Suppressor macrophage treated with lipopolysaccharide for 1 hour (primary cell): ENCODE data around the gene PDSS2.
"Not testable (repeated sequence)": the region's sequence is repeated elsewhere in the genome, so short reads cannot be mapped to it uniquely, and the experiment has no call there.

Experiments used
- DNase-seq, 3 donors: peaks; one replicate each; pipeline ENCODE4 v3.0.0-alpha.2; 2020 to 2022

The PDSS2 gene

DNA sequence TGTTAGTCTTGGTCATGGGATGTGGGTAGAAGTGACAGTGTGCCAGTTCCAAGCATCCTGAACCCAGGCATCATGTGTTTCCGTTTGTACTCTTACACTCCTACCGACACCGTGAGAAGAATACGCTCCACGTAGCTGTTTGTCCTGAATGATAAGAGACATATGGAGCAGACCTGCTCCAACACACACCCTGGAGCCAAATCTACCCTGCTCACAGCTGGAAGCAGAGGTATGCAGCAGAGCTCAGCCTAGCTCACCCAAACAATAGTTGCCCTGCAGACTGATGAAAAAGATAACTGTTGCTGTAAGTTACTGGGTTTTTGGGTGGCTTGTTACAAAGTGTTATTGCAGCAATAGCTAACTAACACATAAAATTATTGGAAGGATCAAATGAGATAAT lies 14.3 kb upstream of the PDSS2 start:
- DNase-seq: no peak

DNA sequence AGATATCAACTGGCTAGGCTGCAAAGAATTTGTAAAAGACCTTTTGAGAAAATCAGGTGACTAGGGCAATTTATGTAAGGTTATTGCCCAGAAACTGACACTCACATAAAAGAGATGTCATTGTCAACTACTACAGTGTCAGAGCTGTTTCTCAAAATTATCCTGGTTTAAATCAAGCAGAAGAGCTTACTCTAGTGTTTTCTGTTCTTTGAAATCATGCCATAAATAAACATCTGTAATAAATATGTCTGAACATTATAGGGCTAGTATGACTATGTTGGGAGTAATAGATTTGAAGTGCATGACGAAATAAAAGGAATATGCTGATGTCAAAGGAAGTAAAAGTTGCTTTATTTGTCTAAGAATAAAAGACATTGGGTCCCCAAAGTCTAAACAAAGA lies 11.0 kb upstream of the PDSS2 start:
- no peak for DNase-seq

DNA sequence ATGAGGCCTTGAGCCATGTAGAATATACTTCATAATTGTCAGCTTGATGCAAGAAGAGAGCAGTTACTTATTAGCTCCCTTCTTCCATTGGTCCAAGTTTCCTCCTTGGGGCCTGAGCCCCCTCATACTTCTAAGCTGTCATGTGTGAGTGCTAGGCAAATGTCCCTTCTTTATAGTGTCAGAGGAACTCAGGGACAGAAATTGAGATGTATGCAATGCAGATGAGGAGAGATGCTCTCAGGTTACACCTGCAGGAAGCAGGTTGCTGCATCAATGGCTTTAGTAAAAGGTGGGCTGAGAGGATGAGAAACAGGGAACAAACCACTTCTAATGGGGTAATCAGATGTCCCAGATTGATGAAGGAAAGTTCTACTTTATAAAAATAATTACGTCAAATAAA lies 6.7 kb upstream of the PDSS2 start:
- DNase-seq: no peak

DNA sequence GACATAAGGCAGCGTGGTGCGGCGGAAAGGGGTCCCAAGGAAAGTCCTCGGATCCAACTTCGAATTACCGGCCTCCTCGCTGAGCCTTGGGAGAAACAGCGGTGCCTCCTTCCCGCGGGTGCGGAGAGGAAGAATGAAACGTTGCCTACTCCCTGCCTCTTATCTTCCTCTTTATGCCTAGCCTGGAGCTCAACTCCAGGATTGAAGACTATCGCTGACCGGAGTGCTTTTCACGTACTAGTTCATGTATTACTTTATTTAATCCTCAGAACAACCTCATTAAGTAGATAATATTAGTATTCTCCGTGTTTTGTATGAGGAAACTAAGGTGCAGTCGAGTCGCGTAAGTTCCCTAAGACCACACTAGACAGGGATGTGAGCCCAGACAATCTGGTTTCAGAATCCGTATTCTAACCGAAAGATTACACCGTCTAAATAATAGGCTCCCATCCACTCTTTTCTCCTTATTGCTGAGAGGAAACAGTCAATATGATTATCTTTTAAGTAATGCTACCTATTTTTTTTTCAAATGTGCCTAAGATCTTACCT lies 793 bp upstream of the PDSS2 start:
- peak in 2 of 3 donors; percentile 41 to 60 for DNase-seq

DNA sequence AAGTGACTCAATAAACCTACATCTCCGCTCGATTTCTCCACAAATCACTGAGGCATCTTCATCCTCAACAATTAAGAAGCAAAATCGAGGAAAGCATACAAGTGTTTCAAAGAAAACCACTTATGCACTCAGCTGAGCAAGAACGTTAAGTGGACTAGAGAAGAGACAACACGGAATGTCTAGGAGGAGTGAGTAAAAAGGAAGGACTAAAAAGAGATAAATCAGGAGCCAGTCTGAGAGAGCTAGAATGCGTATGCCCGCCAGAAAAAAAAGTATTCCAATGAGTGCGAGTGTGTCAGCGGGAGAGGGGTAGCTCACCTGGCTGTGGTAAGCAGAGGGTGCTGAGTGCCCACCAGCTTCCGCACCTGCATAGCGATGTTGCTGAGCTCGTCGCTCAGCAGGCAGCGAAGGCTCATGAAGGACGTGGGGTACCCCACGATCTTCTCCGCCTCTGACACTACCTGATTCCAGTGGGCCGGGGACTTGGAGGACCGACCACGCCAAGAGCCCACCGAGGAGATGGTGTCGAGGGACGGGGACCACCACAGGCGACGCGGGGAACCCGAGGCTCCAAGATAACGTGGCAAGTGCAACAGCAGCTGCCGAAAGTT lies 587 bp downstream of the PDSS2 start:
- DNase-seq: peak in 1 of 3 donors; percentile 6

DNA sequence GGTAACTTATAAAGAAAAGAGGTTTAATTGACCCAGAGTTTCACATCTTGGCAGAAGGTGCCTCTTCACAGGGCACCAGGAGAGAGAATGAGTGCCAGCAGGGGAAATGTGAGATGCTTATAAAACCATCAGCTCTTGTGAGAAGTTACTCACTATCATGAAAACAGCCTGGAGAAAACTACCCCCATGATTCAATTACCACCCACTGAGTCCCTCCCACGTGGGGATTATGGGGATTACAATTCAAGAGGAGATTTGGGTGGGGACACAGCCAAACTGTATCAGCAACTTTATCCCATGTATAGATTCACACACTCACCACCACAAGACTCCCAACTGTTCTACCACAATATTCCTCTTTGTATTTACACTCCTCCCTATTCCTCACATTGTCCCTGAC lies 10.6 kb downstream of the PDSS2 start:
- no peak for DNase-seq

DNA sequence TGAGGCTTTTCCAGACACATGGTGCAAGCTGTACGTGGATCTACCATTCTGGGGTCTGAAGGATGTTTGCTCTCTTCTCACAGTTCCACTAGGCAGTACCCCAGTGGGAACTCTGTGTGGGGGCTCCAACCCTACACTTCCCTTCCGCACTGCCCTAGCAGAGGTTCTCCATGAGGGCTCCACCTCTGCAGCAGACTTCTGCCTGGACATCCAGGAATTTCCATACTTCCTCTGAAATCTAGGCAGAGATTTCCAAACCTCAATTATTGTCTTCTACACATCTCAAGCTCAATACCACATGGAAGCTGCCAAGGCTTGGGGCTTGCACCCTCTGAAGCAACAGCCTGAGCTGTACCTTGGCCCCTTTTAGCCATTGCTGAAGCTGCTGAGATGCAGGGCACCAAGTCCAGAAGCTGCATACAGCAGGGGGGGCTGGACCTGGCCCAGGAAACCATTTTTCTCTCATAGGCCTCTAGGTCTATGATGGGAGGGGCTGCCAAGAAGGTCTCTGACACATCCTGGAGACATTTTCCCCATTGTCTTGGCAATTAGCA lies 11.6 kb downstream of the PDSS2 start:
- DNase-seq: no peak

DNA sequence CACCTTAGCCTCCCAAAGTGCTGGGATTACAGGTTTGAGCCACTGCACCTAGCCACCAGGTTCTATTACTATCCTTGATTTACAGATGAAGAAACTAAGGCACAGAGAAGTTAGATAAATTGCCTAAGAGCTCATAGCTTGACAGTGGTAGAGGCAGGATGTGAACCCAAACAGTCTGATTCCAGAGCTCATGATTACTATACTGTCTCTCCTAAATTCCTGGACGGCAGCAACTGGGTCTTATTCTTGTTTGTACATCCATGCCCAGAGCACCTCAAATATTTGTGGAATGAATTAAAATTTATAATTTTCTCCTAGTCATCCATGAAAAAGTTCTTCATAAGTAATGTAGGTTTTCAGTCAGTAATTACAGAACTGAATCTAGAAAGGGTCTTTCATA lies 15.1 kb downstream of the PDSS2 start:
- DNase-seq: no peak

DNA sequence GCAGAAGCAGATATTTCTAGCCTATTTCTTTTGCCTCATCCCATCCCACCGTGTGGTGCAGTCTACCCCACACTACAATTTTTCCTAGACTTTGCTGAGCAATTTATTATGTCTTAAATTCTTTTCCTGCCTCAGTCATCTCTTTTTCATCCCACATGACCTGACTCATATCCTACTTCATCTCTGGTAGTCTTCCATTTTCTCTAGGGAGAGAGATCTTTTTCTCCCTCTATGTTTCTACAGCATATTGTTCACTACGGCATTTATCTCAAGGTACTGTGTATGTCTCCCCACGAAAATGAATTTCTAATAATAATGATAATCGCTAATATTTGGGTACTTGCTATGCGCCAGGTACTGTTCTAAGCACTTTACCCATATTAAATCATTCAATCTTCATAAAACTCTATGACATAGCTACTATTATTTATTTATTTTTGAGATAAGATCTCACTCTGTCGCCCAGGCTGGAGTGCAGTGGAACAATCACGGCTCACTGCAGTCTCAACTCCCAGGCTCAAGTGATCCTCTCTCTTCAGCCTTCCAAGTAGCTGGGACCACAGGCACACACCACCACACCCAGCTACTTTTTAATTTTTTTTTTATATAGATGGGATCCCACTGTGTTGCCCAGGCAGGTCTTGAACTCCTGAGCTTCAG lies 15.6 kb downstream of the PDSS2 start:
- DNase-seq: no peak

DNA sequence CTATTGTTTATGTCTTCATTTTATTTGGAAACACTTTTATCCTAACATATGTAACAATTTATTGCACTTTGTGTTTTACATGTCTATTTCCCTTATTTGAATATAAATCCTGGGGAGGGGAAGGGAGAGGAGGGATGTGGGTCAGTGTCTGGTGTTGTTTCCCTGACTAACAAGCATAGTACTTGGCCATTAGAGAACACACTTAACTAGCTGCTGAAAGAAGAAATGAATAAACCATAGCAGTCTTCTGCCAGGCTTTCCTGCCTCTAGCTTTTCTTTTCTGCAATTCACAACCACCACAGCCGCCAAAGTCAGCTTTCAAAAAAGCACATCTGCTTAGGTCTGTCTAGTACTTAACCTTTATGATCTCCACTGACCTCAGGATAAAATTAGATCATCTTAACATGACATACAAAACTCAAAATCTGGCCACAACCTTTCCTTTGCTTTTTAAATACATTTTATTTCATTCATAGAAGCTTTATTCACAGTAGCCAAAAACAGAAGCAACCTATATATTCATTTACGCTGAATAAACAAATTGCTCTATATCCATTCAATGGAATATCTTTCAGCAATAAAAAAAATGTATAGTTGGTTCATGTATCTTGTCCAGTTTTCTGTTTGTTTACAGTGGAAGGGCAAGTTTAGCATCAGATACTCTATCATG lies 16.3 kb downstream of the PDSS2 start:
- no peak for DNase-seq

DNA sequence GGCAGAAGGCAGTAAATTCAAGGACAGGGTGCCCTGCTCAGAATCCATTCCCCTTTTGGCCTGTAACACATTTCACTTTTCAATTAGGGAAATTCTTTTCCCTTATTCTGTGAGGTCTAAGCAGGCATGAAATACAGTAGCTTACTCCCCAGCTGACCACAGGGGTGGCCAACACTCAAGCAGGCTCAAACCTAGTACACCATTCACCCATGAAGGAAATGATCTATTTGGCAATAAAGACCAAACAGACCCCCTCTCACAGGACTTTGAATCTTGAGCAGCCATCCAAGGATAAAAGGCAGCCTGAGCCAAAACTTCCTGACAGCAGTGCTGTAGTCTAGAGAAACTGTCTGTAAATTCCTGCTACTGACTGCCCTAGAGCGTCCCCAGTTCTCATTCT lies 17.7 kb downstream of the PDSS2 start:
- DNase-seq: no peak

DNA sequence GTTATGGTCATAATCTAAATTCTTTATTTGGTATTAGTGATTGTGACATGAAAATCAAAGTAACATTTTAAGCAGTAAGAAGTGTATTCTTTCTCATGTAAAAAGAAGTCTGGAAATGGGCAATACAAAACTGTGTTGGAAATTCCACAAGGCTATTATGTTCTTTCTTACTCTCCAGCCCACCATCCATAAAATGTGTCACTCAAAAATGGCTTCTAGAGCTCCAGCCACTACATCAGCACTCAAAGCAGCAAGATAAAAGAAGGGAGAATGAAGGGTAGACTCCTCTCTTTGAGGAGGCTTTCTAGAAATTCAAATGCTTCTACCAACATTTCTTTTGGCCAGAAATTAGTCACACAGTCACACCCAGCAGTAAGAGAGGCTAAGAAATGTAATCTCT lies 18.4 kb downstream of the PDSS2 start:
- DNase-seq: no peak

DNA sequence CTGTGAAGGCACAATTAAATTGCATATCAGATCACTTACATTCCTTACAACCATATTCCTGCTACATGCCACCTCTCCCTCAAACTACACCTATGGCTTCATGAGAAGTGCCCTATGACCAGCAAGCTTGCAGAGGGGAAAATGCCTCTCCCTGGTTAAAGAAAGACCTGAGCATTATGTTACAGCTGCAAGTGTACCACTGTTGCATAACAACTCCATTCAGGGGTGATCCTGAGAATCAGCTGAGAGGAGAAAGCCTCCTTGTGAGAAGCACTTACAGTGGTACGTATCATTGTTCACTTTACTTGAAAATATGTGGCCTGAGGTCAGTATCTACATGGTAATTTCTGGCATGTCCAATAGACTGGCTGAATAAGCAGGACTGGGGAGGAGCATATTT lies 20.0 kb downstream of the PDSS2 start:
- DNase-seq: no peak

DNA sequence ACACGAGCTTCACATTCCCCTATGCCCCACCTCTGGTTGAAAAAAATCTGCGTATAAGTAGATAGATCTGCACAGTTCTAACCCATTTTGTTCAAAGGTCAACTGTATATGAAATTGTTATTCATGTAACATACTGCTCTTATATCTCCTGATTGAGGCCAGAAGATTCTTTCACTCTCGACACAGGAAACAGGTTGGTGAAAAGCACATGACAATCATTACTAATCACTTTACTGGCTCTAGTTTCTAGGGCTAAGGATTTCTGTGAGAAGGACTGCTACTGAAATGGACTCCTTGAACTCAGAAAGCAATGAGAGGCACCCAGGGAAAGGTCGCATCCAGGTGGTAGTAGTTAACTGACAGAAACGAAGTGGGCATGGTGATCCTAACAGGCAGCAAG lies 21.7 kb downstream of the PDSS2 start:
- no peak for DNase-seq

DNA sequence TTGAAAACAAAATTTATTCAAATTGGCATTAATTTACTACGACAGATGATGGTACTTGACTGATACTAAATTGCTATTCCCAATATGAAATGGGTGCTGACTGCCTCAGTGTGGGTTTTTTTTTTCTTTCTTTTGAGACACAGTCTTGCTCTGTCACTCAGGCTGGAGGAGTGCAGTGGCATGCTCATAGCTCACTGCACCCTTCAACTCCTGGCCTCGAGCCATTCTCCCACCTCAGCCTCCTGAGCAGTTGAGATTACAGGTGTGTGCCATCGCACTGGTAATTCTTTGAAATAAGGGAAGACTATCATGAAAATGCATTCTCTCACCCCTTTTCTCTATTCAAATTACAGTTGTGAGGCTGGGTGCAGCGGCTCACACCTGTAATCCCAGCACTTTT lies 22.5 kb downstream of the PDSS2 start:
- DNase-seq: no peak

DNA sequence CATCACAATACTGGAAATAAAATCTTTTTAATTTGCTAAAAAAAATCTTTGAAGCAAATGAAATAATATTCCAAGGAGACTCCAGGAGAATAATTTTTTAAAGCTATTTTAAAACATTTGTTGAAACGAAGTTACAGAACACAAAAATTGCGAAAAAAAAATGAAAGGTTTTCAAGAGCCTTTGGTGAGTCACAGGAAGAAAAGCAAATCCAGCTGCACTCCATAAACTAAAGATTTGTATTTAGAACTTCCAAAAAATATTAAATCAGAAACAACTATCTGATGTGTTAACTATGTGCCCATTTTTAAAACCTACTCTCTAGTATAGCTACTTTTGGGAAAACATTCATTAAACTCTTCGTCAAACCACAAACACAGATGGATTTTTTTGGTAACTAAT lies 23.6 kb downstream of the PDSS2 start:
- no peak for DNase-seq

DNA sequence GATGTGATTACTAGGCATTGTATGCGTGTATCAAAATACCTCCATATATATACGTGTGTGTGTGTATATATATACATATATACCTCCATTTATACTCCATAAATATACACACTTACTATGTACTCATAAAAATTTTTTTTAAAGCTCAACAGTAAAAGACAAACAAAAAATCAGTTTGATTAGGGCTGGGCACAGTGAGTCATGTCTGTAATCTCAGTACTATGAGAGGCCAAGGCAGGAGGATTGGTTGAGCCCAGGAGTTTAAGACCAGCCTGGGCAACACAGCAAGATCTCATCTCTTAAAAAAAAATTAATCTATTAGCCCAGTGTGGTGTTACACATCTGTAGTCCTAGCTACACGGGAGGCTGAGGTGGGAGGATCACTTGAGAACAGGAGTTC lies 24.6 kb downstream of the PDSS2 start:
- no peak for DNase-seq

DNA sequence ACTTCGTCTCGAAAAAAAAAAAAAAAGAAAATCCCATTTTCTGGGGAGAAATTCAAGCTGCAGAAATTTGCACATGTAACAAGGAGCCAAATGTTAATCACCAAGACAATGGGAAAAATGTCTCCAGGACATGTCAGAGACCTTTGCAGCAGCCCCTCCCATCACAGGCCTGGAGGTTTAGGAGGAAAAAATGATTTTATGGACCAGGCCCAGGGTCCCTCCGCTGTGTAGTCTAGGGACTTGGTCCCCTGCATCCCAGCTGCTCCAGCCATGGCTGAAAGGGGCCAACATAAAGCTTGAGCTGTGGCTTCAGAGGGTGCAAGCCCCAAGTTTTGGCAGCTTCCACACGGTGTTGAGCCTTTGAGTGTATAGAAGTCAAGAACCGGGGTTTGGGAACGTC lies 33.4 kb downstream of the PDSS2 start:
- not testable (repeated sequence) for DNase-seq

DNA sequence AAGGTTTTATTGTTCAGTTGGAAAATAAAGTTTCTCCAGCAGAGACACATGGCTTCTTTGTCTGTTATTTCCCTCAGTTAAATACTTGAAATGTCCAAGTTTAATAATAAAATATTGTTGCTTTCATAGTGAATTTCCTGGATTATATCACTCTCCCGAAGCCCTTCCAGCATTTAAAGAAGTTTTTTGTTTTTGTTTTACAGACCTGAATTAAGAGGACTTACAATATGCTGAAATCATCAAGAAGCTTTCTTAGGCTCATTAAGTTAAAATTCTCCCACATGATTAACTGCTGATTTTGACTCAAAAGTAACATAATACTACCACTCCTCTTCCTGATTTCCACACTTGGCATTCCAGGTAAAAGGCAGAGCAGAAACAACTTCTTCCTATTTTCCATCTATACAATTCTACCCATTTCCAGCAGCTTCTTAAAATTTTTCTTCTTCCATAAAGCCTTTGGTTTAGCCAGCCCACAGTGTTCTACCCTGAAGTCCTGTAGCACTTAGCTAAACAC lies 35.8 kb downstream of the PDSS2 start:
- no peak for DNase-seq

DNA sequence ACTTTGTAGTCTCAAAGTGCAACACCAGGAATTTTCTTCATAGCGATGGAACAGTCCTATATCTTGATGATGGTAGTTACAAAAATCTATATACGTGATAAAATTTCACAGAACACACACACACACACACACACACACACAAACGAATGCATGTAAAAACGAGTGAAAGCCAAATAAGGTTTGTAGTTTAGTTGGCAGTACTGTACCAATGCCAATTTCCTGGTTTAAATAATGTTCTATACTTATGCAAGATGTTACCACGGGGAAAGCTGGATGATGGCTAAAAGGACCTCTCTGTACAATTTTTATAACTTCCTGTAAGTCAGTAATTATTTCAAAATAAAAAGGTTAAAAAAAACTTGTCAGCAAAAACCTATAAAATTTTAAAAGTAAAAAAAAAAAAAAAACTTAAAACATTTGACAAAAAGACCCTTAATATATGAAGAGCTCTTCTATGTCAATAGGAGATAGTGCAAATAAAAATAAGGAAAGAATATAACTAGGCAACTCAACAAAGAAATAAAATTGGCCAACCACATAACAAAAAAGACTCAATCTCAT lies 37.6 kb downstream of the PDSS2 start:
- DNase-seq: no peak

DNA sequence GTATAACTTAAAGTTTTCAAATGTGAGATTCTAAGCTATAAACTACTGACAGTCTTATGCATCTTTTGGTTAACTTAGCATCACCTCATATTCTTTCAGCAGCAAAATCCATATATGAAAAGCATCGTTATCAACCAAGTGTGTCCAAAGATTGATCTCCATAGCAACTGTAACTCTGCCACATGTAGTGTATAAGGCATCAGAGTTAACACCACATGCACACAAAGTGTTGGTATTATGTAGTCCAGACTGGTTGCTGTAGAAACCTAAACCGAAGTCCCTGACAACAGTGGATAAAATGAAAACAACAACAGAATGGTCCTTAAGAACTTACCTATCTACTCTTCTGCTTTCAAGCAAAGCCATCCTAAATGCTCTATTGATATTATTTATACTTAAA lies 39.6 kb downstream of the PDSS2 start:
- DNase-seq: no peak

DNA sequence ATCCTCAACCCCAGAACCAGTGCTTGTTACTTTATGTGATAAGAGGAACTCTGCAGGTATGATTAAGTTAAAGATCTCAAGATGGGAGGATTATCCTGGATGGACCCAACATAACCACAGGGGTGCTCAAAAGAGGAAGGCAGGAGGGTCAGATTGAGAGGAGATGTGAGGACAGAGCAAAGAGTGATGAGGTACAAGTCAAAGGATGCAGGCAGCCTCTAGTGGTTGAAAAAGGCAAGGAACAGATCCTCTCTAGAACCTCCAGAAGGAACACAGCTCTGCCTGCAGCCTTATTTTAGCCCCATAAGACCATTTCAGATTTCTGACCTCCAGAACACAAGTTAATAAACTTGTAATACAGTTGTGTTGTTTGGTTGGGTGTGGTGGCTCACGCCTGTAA lies 41.2 kb downstream of the PDSS2 start:
- DNase-seq: no peak

DNA sequence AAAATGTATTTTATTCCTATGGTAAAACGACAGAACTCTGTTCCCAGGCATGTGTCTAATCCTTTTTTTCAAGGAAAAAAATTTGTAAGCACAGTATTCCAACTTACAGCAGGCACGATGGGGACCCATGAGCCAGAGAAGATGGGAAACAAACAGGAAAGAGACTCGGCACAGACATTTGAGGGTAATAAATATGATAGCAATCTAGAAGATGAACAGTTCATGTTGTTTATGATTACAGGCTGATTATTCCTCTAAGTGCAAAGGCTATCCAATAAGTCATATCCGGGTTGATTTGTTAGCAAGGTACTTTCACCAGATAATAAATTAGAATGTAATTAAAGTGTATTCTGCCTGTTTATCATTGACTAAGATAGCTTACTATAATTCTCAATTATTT lies 43.2 kb downstream of the PDSS2 start:
- DNase-seq: no peak
